ENCODE data around the gene CDK5RAP2.
A peak's percentile ranks its signal among the peaks of the same experiment; 100 is the strongest.
"Not testable (repeated sequence)": the region's sequence is repeated elsewhere in the genome, so short reads cannot be mapped to it uniquely, and the experiment has no call there.

CDK5RAP2 gene

DNA sequence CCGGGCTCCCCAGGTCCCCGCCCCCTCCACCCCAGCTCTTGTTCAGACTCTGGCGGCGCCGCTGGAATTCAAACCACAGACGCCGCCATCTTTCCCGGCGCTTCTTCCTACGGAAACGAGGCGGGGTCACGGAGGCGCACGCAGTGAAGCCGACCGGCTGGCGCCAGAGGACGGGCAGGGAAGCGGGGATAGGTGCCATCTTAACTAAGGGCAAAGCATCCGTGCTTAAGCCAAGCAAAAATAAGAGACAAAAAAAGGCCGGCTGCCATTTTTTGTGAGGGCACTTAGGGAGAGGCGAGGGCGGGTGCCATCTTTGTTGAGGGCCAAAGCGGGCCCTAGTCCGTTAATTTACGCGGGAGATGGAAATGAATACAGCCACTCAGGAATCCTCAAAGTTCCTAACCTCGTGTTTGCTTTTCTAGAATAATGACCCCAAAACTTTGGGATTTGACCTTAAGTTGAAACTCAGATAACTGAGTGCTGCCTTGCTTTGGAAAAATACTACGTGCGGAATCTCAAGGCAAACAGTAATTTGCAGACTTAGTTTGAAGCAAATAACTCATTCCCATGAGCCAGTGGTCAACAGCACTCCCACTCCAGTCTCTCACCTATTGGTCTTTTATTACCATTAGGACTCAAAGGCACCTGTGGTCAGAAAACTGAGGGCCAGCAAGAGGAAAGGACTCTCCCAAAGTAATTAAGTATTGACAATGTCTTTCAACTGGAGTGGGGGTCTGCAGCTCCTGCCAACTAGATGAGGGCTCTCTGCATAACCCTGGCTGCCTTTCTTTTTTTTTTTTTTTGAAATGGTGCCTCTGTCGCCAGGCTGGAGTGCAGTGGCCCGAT lies at the start of gene CDK5RAP2:
Gene CDK5RAP2 (minus strand): TSS at position 117 of the 846 bp plus-strand sequence. CDS start 189 bp downstream, outside the sequence.
- peak; percentile 85 for DNase-seq

DNA sequence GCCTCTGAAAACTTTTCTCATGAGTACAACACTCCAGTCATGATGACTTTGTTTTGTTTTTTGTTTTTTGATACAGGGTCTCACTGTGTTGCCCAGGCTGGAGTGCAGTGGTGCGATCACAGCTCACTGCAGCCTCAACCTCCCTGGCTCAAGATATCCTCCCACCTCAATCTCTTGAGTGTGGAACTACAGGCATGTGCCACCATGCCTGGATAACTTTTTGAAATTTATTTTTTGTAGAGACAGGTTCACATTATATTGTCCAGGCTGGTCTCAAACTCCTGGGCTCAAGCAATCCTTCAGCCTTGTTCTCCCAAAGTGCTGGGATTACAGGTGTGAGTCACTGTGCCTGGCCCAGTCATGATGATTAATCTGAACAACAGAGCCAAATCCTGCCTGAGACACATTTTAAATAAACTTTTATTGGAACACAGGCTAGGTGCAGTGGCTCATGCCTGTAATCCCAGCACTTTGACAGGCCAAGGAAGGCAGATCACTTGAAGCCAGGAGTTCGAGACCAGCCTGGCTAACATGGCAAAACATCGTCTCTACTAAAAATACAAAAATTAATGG lies 49.0 kb upstream of the CDK5RAP2 start:
- not testable (repeated sequence) for DNase-seq

DNA sequence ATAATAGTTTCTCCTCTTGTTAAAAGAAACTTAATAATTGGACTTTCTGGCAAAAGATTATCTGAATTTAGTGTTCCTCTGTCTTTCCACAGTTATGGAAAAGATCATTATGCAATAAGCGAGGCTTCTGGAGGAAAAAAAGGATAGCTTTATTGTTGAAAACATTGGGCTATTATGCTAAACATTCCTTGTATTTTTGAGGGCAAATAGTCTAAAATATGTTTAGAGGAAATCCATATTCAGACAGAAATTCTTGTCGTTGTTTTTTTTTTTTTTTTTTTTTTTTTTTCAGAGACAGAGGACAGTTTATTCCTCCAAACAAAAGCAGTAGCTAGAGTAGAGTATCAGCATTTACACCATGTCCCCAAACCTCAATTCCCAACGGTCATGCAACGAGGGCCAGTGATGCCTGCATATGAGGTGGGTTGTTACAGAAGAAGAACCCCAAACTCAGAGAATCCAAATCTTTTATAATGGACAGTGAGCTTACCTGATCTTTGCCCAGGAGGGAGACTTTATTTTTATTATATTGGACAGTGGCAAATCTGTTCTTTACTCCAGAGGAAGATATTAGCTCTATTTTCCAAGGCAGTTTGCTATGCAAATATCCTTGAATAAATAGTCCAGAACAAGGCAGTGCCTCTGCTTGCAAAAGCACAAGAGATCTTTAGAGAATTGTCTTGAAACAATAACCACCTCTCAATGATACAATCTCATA lies 48.4 kb upstream of the CDK5RAP2 start:
- DNase-seq: no peak

- no peak for DNase-seq
Observed at GRCh38 chr9:120627073-120627472, 47.1 kb upstream of the CDK5RAP2 start.

DNA sequence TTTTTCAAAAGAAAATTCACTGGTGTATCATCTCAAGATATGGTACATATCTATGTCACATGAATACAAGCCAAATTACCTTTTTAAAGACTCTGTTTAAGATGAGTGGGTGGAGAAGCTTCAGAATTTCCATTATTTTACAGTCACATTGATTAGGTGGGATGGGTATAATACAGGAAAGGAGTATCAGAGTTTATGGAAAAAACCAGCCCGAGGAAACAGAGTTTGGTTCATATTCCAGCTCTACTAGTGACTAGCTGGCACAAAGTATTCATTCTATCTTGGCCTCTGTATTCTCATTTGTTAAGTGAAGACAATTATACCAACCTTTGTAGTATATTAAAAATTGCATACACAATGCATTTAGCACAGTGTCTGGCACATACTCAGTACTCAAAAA lies 46.5 kb upstream of the CDK5RAP2 start:
- DNase-seq: no peak

- DNase-seq: no peak
Observed at GRCh38 chr9:120625222-120625621, 45.3 kb upstream of the CDK5RAP2 start.

GRCh38 chr9:120622790-120623189 lies 42.8 kb upstream of the CDK5RAP2 start:
- no peak for DNase-seq

GRCh38 chr9:120621941-120622340 lies 42.0 kb upstream of the CDK5RAP2 start:
- no peak for DNase-seq

GRCh38 chr9:120619751-120620655 lies 40.0 kb upstream of the CDK5RAP2 start:
- peak; percentile 28 for DNase-seq

- DNase-seq: no peak
Observed at GRCh38 chr9:120616966-120617935, 37.3 kb upstream of the CDK5RAP2 start.

- DNase-seq: no peak
Observed at GRCh38 chr9:120612218-120612617, 32.3 kb upstream of the CDK5RAP2 start.

GRCh38 chr9:120611690-120612068 lies 31.7 kb upstream of the CDK5RAP2 start:
- no peak for DNase-seq

DNA sequence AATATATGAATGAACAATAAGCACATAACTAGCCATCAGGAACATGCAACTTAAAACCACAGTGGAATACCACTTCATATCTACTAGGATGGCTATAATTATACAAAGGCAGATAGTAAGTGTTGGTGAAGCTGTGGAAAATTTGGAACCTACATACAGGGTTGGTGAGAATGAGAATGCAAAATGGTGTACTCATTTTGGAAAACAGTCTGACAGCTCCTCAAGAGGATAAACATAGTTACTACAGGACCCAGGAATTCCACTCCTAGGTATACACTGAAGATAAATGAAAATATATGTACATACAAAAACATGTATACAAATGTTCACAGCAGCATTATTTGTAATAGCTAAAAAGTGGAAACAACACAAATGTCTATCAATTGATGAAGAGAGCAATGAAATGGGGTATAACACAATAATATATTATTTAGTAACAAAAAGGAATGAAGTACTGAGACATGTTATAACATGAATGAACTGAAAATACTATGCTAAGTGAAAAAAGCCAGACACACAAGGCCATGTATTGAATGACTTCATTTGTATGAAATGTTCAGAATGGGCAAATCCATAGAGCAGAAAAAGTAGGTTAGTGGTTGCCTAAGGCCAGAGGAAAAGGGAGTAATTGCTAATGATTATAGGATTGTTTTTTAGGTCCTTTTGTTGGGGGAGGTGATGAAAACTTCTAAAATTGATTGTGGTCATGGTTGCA lies 31.2 kb upstream of the CDK5RAP2 start:
- DNase-seq: no peak

DNA sequence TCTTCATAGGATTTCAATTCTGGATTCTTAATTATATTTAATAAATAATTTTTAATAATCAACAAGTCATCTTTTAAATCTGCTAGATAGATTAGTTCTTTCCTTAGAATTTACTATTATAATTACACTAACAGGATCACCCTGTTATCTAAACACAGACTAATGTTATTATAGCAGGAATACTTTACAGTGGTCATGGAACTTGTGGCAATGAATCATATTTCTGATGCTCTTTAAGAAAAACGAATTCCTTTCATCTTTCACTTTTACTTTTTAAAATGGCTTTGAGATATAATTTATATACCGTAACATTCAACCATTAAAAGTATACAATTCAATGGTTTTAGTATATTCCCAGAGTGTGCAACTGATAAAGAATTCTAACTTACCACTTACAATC lies 29.7 kb upstream of the CDK5RAP2 start:
- DNase-seq: no peak

DNA sequence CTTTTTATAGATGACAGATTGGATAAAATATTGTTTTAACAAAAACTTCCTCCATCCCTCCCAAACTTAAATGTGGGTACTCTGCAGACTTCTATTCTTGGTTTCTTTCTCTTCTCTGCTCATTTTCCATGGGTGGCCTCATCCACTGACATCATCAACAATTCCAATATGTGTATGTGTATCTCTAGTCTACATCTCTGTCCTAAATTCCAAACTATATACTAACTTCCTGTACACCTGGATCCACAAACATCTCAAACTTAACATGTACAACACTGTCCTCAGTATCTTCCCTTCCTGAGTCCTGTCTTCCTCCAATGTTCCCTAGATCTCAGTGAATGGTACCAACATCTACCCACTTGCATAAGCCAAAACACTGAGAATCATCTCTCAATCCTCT lies 28.5 kb upstream of the CDK5RAP2 start:
- no peak for DNase-seq

GRCh38 chr9:120603591-120603990 lies 23.6 kb upstream of the CDK5RAP2 start:
- no peak for DNase-seq

DNA sequence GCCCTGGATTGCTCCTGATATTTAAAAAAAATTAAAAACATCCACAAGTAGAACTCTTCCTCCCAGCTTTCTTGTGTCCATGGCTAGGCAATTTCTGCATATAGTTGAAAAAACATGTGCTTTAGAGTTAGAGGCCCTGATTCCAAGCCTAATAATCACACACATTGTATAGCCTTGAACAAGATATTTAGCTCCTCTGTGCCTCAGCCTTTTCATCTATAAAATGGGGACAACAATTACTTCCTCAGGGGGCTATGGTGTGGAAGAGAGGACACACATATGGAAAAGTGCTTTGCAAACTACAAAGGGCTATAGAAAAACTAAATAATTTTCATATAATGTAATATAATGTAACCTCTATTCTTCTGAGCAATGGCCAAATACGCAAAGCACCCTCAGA lies 23.0 kb upstream of the CDK5RAP2 start:
- DNase-seq: no peak

GRCh38 chr9:120593955-120594277 lies 13.9 kb upstream of the CDK5RAP2 start:
- no peak for DNase-seq

GRCh38 chr9:120593250-120593954 lies 13.4 kb upstream of the CDK5RAP2 start:
- DNase-seq: no peak

GRCh38 chr9:120592210-120592609 lies 12.2 kb upstream of the CDK5RAP2 start:
- DNase-seq: no peak
